GM12892 (cell line): Measurements from ENCODE around the gene PGR.

Experiments
- DNase-seq: peaks from one replicate; pipeline ENCODE4 v3.0.0; 2011; ENCODE audit not compliant: insufficient read length
- FAIRE-seq: peaks from 2 replicates; lab custom pipeline; 2011; peaks lifted over from hg19 to GRCh38; lab: Jason Lieb, UNC
- POLR2A ChIP-seq: IDR thresholded peaks from 2 replicates; pipeline ENCODE4 v1.6.1; 2011; ENCODE audit warnings: low read depth, low read length, control low read depth
- POLR2AphosphoS5 ChIP-seq: IDR thresholded peaks from 2 replicates; pipeline ENCODE4 v1.6.1; 2011; ENCODE audit warnings: low read depth, low read length, control low read depth
- TAF1 ChIP-seq: IDR thresholded peaks from 2 replicates; pipeline ENCODE4 v1.6.1; 2011; ENCODE audit warnings: low read depth, mild to moderate bottlenecking, control low read depth, low read length, borderline replicate concordance

The PGR gene

DNA sequence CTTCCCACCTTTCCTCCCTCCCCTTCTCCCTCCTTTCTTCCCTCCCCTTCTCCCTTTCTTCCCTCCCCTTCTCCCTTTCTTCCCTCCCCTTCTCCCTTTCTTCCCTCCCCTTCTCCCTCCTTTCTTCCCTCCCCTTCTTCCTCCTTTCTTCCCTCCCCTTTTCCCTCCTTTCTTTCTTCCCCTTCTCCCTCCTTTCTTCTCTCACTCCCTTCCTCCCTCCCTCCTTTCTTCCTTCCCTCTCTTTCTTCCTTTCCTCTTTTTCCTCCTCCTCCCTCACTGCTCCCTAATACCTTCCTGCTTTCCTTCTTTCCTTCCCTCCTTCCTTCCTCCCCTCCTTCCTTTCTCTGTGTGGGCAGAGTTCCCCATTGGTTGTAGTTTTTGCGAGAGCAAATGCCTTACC is 76.1 kb downstream of the PGR start:
- TF ChIP-seq POLR2AphosphoS5 (no peak), TAF1 (no peak), POLR2A (no peak)
- no peak for FAIRE-seq
- DNase-seq = no peak

DNA sequence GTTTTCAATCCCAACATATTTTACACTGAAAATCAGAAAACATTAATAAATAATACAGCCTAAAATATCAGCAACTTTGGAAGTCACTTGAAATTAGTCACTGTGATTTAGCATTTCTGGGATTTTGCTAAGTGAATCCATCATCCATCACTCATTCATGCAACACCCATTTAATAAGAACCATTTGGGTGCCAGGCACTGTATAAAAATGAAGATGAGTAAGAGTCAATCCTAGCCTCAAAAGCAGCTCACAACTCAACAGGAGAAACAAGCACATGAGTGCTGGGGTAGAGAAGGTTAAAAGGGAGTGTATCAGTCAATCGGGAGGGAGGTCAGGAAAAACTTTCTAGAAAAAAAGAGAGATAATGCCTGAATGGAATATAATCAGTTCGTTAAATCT is 77.9 kb downstream of the PGR start:
- DNase-seq = no peak
- TF ChIP-seq POLR2AphosphoS5 (no peak), POLR2A (no peak), TAF1 (no peak)
- FAIRE-seq = no peak

DNA sequence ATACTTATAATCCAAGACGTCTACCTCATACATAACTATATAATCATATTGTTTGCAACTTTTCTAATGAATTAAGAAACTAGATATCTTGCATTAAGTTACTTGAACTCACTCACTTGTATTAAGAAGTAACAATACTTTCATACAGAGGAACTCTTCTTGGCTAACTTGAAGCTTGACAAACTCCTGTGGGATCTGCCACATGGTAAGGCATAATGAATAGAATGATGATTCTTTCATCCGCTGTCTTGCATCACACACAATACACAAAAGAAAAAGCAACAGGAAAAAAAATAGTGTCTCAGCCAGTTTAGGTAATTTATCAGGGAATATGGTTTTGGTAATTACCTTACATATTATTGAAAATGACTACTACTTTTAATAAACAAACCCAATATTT is 79.8 kb downstream of the PGR start:
- no peak for FAIRE-seq
- no peak for DNase-seq
- TF ChIP-seq POLR2AphosphoS5 = no peak
- TF ChIP-seq TAF1 = no peak

DNA sequence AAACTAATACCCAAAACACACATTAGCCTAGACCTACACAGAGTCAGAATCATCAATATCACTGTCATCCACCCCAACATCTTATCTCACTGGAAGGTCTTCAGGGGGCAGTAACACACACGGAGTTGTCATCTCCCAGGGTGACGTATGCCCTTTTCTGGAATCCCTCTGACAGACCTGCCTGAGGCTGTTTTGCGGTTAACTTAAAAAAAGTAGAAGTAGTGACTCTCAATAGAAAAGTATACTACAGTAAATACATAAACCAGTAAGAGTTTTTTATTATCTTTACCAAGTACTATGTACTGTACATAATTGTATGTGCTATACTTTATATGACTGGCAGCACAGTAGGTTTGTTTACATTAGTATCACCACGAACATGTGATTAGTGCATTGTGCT is 80.5 kb downstream of the PGR start:
- TF ChIP-seq POLR2A = no peak
- no peak for TF ChIP-seq TAF1
- no peak for TF ChIP-seq POLR2AphosphoS5
- DNase-seq = no peak
- peak; percentile 14 for FAIRE-seq

DNA sequence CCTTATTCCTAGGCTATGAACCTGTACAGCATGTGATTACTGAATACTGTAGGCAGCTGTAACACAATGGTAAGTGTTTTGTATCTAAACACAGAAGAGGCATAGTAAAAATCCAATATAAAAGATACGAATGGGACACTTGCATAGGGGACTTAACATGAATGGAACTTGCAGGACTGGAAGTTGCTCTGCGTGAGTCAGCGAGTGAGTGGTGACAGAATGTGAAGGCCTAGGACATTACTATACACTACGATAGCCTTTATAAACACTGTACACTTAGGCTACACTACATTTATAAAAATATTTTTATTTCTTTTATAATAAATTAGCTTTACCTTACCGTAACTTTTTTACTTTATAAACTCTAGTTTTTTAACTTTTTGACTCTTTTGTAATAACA is 81.1 kb downstream of the PGR start:
- FAIRE-seq = no peak
- no peak for DNase-seq
- TF ChIP-seq POLR2A (no peak), TAF1 (no peak), POLR2AphosphoS5 (no peak)

DNA sequence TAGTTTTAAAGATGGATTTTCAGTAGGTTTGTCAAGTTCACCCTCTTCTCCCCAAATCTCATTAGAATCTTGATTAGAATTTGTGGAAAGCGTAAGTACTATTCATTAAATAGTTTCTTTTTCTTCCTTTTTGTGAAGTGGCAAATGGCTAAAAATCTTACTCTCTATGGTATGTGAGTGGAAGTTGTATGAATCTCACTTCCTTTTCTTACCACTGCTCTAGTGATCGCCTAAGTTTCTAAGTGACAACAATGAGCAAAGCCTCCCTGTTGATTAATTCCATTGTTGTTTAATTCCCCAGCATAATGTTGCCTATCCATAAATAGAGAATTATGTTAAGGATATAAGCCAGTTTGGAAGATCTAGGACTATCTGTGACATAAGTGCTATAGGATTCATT is 82.7 kb downstream of the PGR start:
- DNase-seq = no peak
- TF ChIP-seq POLR2AphosphoS5 (no peak), TAF1 (no peak), POLR2A (no peak)
- no peak for FAIRE-seq

DNA sequence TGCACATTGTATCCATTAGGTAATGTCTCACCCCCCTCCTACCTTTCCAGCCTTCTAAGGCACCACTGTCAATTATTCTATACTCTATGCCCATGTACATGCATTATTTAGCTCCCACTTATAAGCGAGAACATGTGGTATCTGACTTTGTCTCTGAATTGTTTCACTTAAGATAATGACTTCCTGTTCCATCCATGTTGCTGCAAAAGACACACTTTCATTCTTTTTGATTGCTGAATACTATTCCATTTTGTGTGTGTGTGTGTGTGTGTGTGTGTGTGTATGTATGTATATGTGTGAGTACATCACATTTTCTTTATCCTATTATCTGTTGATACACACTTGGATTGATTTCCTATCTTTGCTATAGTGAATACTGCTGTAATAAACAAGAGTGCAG is 84.2 kb downstream of the PGR start:
- FAIRE-seq (no peak), DNase-seq (no peak)
- TF ChIP-seq POLR2A (no peak), TAF1 (no peak), POLR2AphosphoS5 (no peak)

DNA sequence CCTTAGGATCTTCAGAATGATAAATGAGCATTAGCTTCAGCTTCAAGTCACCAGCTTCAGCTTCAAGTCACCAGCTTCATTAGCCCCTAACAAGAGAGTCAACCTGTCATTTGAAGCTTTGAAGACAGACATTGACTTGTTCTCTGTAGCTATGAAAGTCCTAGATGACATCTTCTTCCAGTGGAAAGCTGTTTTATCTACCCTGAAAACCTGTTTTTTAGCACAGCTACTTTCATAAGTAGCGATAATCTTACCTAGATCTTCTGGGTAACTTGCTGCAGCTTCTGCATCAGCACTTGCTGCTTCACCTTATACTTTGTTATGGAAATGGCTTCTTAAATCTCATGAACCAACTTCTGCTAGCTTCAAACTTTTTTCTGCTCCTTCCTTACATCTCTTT is 85.7 kb downstream of the PGR start:
- DNase-seq (no peak), FAIRE-seq (no peak)
- TF ChIP-seq POLR2A = no peak
- no peak for TF ChIP-seq TAF1
- TF ChIP-seq POLR2AphosphoS5 = no peak

DNA sequence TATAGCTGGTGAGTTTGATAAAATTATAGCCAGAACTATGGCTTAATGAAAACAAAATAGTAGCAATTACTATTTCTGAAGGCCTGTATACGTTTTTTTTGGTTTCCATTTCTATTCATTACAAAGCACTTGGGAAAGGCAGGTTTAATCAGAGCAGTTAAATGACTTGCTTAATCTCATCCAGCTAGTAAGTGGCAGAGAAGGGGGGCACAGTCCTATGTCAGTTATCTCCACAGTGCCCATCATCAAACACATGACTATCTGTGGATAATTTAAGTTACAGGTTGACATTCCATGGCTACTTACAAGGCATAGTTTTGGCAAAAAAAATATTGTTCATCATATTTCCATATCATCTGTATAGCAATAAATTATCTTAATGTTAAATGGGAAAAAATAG is 93.7 kb downstream of the PGR start:
- DNase-seq (no peak), FAIRE-seq (no peak)
- no peak for TF ChIP-seq TAF1
- TF ChIP-seq POLR2AphosphoS5 = no peak
- TF ChIP-seq POLR2A = no peak

DNA sequence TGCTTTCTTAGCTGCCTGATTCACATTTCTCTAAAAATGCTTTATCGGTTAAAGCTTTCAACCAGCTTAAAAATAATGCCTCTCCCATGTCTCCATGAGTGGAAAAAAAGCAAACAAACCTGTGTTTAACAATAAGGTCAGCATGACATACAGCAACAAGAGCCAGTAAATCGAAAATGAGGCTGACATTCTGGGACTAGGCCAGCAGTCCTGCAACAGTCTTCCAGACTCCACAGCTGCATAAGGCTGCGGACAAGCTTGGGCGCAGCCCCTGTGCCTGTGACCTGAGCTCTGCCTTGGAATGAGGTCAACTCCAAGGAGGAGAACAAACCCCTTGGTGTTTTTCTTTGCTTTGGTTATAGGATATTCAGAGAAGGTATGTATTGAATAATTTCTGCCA is 95.5 kb downstream of the PGR start:
- DNase-seq (no peak), FAIRE-seq (no peak)
- TF ChIP-seq TAF1 = no peak
- TF ChIP-seq POLR2AphosphoS5 = no peak
- no peak for TF ChIP-seq POLR2A

DNA sequence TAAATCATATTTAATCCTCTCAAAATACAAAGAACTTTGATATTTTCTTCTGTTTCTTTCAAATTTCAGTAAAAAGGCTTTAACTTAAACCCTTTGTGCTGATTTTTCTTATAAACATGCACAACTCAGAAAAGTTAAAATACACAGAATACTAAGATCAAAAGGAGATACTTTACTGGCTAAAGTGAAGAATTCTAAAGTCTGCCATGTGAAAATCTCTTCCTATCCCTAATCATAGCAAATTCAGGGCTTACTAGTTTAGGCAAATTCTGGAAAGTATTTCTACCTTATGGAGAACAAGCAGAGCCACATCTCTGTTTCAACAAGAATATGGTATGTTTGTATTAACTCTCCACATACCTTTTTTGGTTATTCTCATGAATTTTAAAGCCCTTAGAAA is 96.6 kb downstream of the PGR start:
- FAIRE-seq = no peak
- DNase-seq = no peak
- no peak for TF ChIP-seq POLR2AphosphoS5
- TF ChIP-seq TAF1 = no peak
- TF ChIP-seq POLR2A = no peak

DNA sequence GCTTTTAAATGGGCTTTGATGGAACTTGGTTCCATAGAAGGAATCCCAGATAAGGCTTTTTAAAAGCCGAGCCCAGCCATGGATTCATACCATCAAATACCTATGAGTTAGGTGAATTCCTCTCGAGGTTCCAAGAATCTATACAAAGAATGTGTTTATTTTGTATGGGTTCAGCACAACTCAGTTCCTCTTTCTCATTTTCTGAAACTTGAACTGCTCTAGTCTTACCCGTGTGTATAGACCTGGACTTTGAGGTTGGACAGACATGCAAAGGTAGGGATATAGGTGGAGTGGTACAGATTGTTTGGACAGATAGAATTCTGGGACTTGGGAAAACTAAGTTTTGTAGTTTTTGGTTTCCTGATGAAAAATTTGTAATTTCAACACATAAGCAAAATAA is 97.9 kb downstream of the PGR start:
- no peak for TF ChIP-seq POLR2AphosphoS5
- no peak for TF ChIP-seq POLR2A
- no peak for TF ChIP-seq TAF1
- DNase-seq (no peak), FAIRE-seq (no peak)

DNA sequence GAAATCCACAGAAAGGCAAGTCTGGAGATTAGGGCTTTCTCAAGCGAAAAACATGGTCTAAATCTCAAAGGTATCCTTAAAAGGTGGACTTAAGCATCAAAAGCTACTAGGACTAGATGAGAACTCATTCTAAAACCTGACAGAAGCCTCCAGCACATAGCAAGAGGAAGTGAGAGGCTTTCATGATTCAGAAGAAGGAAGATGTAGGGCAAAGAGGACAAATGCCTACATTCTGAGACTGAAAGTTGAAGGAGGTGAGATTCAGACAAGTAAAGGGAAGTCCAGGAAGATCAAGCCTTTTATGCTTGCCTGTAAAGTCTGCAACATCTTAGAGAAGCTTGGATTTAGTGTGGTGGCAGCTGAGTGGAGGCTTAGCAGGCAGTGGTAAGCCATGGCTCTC is 98.9 kb downstream of the PGR start:
- DNase-seq = no peak
- TF ChIP-seq TAF1 = no peak
- no peak for TF ChIP-seq POLR2AphosphoS5
- no peak for TF ChIP-seq POLR2A
- no peak for FAIRE-seq

DNA sequence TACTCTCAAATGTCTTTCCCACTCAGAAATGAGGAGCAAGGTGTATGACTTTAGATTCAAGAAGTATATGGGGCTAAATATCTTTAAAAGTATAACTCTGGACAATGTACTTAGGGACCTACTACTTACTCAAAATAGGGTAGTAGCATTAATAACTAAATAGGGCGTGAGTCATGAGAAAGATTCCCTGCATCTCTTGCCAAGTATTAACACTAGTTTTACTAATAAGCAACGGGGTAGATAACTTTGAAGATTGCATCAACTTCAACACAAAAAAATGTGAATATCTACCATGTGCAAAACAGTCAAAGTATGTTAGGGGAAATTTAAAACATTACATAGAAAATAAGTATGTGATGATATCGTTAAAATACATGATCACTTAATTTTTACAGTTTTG is 99.6 kb downstream of the PGR start:
- DNase-seq = no peak
- TF ChIP-seq POLR2AphosphoS5 (no peak), TAF1 (no peak), POLR2A (no peak)
- FAIRE-seq = no peak

DNA sequence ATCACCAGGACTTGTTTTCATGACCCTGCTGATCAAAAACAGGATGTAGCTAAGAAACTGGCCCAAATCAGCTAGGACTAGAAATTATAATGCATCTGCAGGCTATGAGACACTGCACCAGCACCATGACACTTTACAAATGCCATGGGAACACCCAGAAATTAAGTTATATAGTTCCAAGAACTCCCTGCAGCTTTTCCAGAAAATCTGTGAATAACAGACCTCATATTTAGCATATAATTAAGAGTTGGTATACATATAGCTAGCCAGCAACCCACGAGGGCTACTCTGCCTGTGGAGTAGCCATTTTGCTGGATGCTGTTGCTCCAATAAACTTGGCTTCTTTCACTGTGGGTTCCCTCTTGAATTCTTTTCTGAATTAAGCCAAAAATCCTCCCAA is 101.0 kb downstream of the PGR start:
- no peak for FAIRE-seq
- DNase-seq = no peak
- TF ChIP-seq POLR2AphosphoS5 (no peak), TAF1 (no peak), POLR2A (no peak)
